ENCODE results near the gene MRE11.
"Not testable (repeated sequence)": the region's sequence is repeated elsewhere in the genome, so short reads cannot be mapped to it uniquely, and the experiment has no call there.

MRE11 gene

DNA sequence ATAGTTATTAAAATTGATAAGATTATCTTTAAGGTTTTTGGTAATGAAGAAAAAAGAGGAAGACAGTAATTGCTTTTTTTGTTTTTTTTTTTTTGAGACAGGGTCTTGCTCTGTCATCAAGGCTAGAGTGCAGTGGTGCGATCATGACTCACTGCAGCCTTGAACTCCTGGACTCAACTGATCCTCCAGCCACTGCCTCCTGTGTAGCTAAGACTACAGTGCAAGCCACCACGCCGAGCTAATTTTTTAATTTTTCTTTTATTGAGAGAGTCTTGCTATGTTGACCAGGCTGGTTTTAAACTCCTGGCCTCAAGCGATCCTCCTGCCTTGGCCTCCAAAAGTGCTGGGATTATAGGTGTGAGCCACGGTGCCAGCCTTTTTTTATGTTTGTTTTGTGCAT lies 12.9 kb upstream of the MRE11 start:
- not testable (repeated sequence) for DNase-seq (ENCODE audit: low spot score)

DNA sequence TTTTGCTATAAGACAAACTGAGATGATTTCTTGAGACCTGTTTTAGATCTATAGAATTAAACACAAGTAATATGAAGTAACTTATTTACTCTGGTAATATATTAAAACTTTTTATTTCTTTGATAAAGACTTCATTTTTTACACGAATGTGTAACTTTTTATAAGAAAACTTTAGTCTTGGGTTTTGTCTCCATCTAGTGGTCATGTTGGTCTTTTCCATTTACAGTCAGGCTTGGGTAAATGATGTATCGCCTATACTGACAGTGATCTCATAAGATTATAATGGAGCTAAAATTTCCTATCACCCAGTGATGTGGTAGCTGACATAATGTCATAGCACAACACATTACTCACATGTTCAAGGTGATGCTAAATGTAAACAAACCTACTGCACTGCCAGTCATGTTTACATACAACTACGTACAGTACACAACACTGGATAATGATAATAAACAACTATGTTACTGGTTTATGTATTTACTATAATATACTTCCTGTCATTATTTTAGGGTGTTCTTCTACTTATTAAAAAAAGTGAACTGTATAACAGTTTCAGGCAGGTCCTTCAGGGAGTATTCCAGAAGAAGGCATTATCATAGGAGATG lies 11.1 kb upstream of the MRE11 start:
- DNase-seq (ENCODE audit: low spot score) = peak; percentile 51

DNA sequence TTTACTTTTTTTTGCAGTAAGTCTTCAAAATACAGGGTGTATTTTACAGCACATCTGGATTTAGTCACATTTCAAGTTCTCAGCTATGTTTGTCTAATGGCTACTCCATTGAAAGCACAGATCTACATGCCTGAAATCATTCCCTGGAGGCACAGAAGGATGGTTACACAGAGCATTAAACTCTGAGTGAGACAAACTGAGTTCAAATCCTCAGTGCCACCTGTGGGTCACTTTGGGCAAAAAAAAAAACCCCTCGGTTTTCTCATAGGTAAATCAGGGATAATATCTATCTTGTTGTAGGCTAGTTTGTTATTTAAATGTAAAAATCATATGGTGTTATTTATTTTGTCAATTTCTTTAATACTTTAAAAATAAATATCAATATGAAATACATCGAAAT lies 7.9 kb upstream of the MRE11 start:
- no peak for DNase-seq (ENCODE audit: low spot score)

DNA sequence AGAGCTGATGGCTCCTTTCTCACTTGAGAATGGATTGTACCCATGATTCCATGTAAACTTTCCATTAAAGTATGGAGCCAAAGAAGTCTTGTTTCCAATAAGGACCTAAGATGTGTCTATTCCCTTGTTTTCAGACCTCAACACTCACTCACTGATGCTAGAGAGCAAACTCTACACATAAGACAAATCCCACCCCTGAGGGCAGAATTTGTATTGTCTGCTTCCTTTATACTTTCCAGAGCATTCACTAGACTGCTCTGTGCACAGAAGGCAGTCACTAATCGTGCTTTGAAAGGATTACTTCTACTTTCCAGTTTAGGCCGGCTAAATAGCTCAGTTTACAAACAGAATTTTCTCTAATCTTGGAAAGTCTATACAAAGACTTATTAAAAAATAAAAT lies 6.5 kb upstream of the MRE11 start:
- no peak for DNase-seq (ENCODE audit: low spot score)

DNA sequence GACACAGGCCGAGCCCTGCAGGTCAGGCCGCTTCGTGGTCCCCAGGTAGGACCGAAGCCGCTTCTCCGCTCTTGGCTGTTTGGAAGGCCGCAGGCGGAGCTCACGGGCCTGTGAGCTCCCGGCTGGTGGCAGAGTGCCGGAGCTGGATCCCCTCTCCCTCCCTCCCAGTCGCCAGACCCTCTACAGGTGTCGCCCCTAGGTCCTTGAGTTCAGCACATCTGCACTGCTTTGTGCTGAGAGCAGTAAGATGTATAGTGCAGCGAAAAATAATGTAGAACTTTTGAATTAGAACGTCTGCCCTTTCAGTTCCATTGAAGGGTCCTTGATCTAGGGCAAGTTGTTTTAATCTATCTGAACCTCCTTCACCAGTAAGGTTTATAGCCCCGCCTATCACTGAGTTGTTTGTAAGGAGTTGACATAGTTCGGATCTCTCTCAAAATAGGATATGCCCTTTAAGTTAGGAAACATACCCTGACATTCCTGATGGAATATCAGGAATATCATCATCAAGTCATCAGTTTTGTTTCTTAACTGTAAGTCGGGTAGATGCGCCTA lies 559 bp upstream of the MRE11 start:
- DNase-seq (ENCODE audit: low spot score) = no peak

DNA sequence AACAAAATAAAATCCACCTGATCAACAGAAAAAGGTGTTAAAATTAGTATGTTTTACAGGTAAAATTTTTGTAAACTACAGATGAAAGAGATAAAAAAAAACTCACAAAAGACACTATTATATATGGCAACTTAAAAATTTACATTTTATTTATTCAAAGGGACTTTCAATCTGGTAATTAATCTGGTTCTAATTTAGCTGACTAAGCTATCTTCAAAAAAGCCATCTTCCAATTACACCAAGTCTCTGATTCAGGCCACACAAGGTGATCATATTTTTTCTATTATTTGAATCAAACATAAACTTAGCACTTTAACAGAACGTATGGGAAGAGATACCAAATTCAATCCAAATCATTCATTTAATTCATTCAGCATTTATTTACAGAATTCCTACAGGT lies 7.6 kb downstream of the MRE11 start:
- DNase-seq (ENCODE audit: low spot score) = no peak

DNA sequence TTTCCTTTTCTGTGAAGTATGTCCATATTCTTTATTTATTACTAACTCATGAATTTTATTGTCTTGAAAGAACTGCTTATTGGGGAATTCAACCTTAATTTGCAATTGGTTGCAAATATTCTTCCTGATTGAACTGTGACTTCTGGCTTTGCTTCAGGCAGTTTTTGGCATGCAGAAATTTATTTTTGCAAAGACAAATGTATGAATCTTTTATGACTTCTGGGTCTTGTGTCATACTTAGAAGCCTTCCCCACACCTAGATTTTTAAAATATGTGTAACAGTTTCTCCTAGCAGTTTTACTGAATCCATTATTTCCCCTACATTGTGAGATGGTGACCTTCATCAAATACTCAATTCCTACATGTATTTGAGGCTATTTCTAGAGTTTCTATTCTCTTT lies 12.3 kb downstream of the MRE11 start:
- DNase-seq (ENCODE audit: low spot score) = no peak

DNA sequence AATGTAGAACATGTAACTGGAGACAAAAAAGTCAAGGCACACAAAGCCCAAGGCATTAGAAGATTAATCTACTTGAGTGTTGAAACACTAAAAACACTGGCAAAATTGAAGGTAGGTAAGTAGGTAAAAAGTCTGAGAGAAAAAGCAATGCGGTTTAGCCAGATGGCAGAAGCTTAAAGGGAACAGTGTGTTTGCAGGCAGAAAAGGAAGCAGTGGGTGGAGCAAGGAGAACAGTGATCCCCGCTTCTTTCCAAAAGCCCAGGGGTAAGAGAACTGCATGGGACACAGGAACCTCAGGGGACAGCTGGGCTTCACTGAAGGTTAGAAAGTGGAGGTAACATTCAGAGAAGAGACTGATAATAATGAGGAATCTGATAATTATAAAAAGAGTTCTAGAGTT lies 16.0 kb downstream of the MRE11 start:
- DNase-seq (ENCODE audit: low spot score) = no peak

DNA sequence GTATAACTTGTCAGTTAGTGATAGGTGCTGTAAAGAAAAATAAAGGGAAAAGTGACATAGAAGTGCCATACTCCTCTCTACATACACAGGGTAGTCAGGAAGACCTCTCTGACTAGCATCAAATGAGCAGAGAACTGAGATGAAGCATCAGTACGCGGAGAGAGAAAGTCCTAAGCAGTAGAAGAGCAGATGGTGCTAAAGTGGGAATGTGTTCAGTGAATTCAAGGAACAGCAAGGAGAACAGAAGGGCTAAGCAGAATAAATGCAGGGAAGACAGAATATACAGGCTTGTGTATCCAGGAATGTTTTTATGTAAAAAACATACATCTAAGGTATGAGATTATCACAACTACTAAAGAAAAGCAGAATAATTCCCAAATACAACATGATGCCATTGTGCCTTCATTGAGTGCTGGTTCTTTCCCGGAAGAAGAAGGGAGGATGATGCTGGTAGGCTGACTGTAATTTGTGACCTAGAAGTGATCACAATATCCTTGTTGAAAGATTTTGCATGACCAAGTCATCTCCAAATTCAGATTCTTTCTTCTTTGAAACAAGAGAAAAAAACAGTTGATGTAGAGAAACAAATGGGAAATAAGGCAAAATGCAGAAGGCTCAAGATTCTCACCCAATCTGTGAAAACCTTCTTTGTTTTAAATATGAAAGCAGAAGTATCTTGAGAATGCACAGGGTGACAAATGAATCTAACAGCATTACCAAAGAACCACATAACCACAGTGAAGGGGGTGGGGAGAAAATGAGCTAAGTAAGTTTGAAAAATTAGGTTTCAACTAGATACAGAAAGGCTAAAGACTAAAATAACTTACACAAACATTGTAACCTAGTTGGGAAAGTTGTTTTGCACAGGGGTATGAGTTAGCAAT lies 20.5 kb downstream of the MRE11 start:
- DNase-seq (ENCODE audit: low spot score) = no peak

DNA sequence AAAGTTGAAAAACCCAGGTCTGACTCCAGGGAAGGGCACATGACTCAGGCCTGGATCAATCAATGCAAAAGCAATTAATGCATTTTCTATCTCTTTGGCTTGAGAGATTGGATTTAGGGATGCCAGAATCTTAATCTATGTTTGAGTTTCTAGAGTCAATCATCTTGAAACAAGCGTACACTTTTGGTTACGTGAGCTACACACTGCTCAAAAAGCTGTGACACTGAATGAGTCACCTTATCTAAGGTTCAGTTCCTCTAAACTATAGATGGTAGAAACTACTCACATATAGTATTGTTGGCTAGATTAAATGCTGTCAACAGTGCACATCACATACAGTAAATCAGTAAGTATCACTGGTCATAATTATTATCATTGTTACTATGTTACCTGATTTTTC lies 24.2 kb downstream of the MRE11 start:
- DNase-seq (ENCODE audit: low spot score) = no peak

DNA sequence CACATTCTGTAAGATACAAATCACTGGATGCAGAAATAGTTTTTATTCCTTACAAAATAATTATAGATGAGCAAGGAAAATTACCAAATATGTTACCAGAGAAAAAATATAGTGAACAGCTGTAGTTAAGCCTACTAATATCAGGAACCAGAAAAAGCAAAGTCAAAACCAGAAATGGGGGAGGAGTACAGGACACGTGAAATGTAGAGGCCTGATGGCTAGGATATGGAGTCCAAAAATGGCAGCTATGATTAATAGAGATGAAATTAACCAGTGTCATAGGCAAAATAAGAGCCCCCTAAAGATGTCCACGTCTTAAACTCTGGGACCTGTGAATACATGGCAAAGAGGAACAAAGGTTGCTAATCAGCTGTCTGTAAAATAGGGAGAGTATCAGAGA lies 34.1 kb downstream of the MRE11 start:
- no peak for DNase-seq (ENCODE audit: low spot score)

DNA sequence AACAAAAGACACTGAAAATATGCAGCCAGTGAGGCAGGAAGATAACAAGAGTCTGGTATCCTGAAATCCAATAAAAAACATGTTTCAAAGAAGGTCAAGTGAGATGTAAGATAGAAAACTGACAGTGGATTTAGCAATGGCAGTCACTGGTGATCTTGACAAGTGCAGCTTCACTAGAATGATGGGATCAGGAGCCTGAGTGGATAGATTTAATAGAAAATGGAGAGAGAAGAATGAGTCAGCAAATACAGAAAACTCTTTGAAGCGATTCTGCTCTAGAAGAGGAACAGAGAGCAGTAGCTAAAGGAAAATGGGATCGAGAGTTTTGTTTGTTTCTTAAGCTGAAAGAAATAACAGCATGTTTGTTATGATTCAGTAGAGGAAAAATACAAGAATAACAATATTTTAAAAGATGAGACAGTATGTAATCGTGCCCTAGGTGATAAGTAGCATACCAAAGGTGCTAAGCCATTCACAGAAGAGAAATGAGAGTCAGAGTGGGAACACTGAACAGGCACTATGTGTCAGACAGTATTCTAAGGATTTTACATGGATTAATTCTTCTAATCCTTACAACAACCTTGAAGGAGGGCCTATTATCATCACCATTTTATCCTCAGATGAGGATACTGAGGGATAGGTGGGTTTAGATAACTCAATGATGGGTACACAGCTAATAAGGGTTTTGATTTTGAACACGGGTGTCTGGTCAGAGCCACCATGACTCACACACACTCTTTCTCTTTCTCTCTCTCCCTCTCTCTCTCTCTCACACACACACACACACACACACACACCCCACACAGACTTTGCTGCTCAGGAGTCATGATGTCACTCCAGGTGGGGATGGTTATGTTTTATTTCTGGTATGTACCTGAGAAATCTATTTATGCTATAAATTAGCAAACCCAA lies 36.3 kb downstream of the MRE11 start:
- no peak for DNase-seq (ENCODE audit: low spot score)

DNA sequence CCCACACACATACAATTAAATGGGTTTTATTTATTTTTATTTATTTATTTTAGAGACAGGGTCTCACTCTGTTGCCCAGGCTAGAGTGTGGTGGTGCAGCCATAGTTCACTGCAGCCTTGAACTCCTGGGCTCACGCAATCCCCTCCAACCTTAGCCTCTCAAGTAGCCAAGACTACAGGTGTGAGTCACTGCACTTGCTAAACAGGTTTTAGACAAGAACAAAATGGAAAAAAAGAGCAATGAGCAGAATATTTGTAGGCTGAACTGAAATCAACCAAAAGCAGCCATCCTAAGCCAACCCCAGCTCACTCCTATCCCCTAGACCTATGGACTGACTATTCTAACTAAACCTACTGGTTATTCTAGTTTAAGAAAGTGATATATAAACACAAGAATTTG lies 37.8 kb downstream of the MRE11 start:
- DNase-seq (ENCODE audit: low spot score) = no peak

DNA sequence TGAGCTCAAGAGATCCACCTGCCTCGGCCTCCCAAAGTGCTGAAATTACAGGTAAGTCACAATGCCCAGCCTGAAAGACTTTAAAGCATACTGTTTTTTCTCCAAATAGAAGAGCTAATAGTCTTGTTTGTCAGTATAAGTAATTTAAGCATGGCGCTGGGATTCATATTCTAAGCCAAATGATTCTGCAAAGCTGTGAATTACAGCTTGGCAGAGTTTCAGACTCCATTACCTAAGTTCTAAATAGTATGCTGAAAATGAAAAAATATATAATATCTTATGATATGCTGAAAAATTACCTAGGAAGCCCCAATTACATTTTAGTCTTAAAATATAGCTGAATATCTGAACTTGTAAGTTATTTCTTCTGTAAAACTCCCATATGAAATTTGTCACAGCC lies 39.3 kb downstream of the MRE11 start:
- DNase-seq (ENCODE audit: low spot score) = no peak

DNA sequence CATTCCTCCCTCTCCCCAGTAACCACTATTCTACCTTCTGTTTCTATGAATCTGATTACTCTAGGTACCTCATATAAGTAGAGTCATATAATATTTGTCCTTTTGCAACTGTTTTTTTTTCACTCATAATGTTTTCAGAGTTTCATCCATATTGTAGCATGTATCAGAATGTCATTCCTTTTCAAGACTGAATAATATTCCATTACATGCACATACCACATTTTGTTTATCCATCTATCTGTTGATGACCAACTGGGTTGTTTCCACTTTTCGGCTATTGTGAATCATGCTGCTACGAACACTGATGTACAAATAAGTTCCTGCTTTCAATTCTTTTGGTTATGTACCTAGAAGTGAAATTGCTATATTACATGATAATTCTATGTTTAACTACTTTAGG lies 40.7 kb downstream of the MRE11 start:
- no peak for DNase-seq (ENCODE audit: low spot score)

DNA sequence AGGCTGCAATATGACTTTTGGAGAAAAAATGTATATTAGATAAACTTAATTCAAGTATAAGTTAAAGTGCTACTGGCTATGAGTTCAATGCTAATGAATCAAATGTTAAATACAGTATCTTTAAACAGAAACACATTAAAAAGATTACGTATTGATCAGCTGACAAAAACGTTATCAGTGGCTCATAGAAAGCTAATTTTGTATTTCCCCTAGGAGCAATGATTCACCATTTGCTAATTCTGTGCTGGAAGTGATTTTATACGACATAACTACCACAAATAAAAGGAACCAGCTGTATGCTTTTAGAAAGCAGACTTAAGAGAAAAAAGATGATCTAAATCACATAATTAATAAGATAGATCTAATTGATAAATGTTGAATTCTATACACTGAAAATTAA lies 43.6 kb downstream of the MRE11 start:
- no peak for DNase-seq (ENCODE audit: low spot score)

DNA sequence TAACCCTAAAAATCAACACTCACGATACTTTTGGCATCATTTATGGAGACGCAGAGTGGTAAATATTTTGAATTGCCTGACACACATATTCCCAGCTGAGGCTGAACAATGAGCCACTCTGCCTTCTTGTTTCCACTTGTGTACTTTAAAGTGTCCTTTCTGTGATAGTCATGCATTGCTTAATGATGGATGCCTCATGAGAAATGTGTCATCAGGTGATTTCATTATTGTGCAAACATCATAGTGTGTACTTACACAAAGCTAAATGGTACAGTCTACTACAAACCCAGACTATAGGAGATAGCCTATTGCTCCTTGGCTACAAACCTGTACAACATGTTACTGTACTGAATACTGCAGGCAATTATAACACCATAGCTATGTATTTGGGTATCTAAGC lies 44.2 kb downstream of the MRE11 start:
- peak; percentile 15 for DNase-seq (ENCODE audit: low spot score)

DNA sequence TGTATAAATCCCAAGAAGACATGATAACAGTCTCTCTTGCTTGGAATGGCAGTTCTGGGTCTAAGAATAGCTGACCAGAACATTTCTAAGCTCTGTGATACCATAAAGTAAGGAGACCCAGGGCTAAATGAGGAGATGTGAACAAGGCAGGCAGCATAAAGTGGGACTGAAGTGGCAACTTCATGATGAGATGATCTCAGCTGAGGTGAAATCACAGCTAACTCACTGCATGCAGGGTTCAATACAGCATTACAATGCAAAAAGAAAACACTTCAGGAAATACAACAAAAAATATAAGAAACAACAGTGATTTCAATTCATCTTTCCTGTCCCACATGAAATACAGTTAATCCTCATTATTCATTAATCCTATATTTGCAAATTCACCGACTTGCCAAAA lies 44.6 kb downstream of the MRE11 start:
- DNase-seq (ENCODE audit: low spot score) = no peak

DNA sequence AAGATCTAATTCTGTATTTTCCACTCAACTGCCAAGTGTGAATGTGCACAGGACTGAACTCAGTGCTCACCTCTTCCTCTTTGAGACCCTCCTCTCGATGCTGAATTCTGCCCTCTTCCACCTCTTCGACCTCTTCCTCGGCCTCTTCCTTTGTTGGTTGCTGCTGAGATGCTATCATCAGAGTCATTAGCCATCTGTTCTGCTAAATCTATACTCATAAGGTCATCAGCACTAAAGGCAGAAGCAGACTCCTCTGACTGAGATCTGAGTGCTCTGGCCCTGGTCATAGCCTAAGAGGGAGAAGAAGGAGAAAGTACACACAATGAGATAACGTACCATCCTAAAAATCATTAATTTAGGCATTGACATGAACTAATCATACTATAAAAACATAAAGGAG lies 46.5 kb downstream of the MRE11 start:
- no peak for DNase-seq (ENCODE audit: low spot score)

DNA sequence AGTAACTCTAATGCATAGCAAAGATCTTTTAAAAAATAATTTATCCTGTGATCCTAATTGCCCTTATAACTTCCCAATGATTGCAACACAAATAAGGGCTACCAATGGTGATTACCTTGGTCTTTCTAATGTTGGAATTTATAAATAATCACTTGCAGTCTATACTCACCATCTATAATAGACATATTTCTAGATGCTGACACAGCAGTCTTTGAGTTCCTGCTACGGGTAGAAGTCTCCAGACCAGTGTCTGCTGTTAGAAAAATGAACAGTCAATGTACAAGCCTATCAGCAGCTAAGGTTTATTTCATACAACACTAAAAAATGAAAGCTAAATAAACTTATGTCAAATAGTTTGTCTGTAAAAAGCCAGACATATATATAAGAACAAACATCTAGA lies 48.0 kb downstream of the MRE11 start:
- no peak for DNase-seq (ENCODE audit: low spot score)

DNA sequence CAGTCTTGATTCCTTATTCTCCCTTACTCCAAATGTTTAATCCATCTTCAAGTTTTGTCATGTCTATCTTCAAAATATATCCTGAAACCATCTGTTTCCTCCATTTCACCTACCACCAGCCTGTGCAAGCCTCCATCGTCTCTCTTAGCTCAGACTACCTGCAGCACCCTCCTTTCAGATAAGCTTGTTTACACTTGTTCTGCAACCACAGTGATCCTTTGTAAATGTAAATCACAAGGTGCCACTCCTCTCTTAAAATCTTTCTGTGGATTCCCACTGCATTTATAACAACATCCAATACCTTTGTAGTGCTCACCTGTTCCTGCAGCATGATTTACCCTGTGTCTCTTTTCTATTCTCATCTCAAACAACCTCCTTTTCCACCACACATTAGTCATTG lies 60.6 kb downstream of the MRE11 start:
- DNase-seq (ENCODE audit: low spot score) = no peak

DNA sequence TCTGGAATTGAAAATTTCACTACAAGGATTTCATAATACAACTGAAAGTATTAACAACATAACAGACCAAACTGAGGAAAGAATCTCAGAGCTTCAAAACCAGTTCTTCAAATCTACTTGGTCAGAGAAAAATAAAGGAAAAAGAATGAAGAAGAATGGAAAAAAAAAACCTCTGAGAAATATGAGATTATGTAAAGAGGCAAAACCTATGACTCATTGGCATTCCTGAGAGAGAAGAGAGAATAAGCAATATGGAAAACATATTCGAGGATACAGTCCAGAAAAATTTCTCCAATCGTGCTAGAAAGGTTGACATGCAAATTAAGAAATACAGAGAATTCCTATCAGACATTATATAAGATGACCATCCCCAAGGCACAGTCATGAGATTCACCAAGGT lies 69.0 kb downstream of the MRE11 start:
- DNase-seq (ENCODE audit: low spot score) = no peak

DNA sequence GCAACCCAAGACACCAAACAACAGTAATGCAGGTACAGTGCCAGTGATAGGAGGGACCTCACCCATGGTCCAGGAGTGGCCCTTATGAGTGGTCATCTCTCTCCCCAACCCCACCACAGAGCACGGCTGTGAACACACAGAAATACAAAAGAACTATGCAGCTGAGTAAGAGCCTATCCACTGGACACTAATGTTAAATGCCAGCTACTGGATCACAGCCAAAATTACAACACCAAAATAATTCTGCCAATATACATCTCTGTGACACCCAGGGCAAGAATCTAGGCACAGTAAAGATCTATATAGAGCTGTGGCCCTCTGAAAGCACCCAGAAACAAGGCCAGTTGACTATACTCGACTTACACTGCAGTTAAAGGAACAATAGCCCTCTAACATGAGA lies 69.6 kb downstream of the MRE11 start:
- DNase-seq (ENCODE audit: low spot score) = no peak
